ENCODE measurements around the gene U2SURP. TPM values are rescaled to one million over a fixed set of nuclear protein-coding genes. Genes with fewer than 3 reads are reported as not detected.

The U2SURP gene
- total RNA-seq, 1 experiment from 2014 or later = 132 TPM

DNA sequence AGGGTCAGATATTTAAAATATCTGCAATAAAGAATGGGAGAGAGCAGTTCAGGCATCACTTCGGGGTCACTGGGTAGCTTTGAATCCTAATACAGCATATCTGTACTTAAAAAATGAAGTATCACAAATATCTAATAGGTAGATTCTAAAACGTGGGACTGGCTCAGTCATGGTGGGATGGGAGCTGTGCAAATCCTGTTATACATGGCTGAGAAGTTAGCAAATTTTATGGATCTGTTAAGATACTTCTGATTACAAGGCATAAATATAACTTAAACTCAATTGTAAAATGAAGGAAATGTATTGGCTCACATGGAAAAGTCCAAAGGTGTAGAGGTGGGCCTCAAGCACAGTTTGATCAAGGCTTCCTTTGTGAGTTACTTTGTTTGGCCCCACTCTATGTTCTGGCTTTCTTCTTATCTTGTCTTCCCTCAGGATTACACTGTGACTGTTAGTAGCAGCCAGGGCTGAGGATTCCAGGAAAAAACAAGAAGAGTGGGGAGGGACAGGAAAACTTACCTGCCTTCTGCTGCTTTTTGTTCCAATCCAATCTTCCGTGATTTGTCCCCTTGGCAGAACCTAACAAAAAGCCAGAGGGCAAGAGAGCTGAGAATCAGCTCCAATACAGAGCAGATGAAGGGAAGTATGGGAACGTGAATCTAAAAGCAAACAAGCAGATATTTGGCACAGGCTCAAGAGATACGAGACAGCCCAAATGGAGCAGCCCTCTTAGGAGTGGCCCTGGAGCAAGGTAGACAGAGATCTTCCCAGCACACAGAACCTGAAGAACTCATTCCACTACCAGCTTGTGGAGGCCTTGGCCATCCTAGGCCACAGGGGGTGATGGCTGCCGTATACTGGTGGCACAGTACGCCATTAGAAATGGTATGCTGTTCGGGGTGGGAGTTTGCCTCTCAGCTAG, 48.8 kb upstream of the U2SURP start:
- BruUV-seq (replicated peaks) = no TSS peak
- Histone ChIP-seq H3K4me3 (replicated peaks in 1 of 2; ENCODE audit: low read depth in 1 of 2, low read length in 2 of 2) (no peak overlapping the region), H4K20me1 (ENCODE audit: insufficient read depth) (no peaks in the 10 kb centered on the region), H2AFZ (ENCODE audit: low read depth, low read length, poor library complexity, severe bottlenecking) (no peak overlapping the region), H3K9ac (ENCODE audit: low read length) (no peak overlapping the region), H3K9me2 (ENCODE audit: insufficient read depth) (no peaks in the 10 kb centered on the region), H3K27ac (ENCODE audit: low read depth, low read length) (no peak overlapping the region), H3K4me2 (ENCODE audit: low read length) (no peak overlapping the region), H3K4me1 (ENCODE audit: control insufficient read depth in 1 of 2, insufficient read depth in 2 of 2, low read length in 2 of 2) (peaks cover 0 to 5% of the 10 kb centered on the region in 2 experiments; a peak in 1 of 4 replicates), H3K27me3 (ENCODE audit: insufficient read depth, low read length) (no peaks in the 10 kb centered on the region), H3K9me3 (ENCODE audit: control insufficient read depth in 1 of 2, insufficient read depth in 1 of 2, low read depth in 1 of 2, low read length in 2 of 2) (no peaks in the 10 kb centered on the region), H3K79me2 (ENCODE audit: insufficient read depth, low read length) (no peaks in the 10 kb centered on the region), H3K36me3 (ENCODE audit: control insufficient read depth in 1 of 2, insufficient read depth in 2 of 2, low read length in 2 of 2) (no peaks in the 10 kb centered on the region)
- no peak for TF ChIP-seq EZH2phosphoT487 (IDR thresholded peaks at IDR 0.05; ENCODE audit: borderline replicate concordance)
- TF ChIP-seq FOSL1 (IDR thresholded peaks at IDR 0.05; ENCODE audit: low read depth) = no peak
- TF ChIP-seq EZH2 (IDR thresholded peaks at IDR 0.05) = no peak
- no peak for TF ChIP-seq SRF (IDR thresholded peaks at IDR 0.05; ENCODE audit: low read depth)
- no peak for TF ChIP-seq ZNF274 (IDR thresholded peaks at IDR 0.05; ENCODE audit: low read depth, low read length)
- TF ChIP-seq CEBPB (IDR thresholded peaks at IDR 0.05; ENCODE audit: low read depth) = no peak
- TF ChIP-seq, protein P1, sequence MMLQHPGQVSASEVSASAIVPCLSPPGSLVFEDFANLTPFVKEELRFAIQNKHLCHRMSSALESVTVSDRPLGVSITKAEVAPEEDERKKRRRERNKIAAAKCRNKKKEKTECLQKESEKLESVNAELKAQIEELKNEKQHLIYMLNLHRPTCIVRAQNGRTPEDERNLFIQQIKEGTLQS (IDR thresholded peaks at IDR 0.05) = no peak
- TF ChIP-seq RAD21 (IDR thresholded peaks at IDR 0.05; ENCODE audit: low read depth) = no peak
- TF ChIP-seq, protein P2, sequence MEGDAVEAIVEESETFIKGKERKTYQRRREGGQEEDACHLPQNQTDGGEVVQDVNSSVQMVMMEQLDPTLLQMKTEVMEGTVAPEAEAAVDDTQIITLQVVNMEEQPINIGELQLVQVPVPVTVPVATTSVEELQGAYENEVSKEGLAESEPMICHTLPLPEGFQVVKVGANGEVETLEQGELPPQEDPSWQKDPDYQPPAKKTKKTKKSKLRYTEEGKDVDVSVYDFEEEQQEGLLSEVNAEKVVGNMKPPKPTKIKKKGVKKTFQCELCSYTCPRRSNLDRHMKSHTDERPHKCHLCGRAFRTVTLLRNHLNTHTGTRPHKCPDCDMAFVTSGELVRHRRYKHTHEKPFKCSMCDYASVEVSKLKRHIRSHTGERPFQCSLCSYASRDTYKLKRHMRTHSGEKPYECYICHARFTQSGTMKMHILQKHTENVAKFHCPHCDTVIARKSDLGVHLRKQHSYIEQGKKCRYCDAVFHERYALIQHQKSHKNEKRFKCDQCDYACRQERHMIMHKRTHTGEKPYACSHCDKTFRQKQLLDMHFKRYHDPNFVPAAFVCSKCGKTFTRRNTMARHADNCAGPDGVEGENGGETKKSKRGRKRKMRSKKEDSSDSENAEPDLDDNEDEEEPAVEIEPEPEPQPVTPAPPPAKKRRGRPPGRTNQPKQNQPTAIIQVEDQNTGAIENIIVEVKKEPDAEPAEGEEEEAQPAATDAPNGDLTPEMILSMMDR (IDR thresholded peaks at IDR 0.05 in 2 of 3, conservative IDR thresholded peaks at IDR 0.05 in 1 of 3; ENCODE audit: borderline replicate concordance in 1 of 3, insufficient read depth in 1 of 3, low read depth in 2 of 3, low read length in 2 of 3) = no peak
- no peak for ATAC-seq
- CTCF ChIA-PET = no interaction called here
- POLR2A ChIA-PET = no interaction called here
- intact Hi-C loops (cut with micrococcal nuclease) = no loop called here
- RAD21 ChIA-PET (ENCODE audit: low non-redundant PET in 1 of 2, low total read pairs in 2 of 2, uncharacterized antibody in 2 of 2, unreplicated experiment in 2 of 2) = no interaction called here
- no peak for DNase-seq (ENCODE audit: low read depth, low spot score)

Measured in HCT116 (cell line).